Prostate gland (tissue), 2 donors: ENCODE results near the gene PRKG1.

Source experiments
- CTCF ChIP-seq, 4 experiments: fragments of 200-600 bp in 2 of 4; fragments of 450-650 bp in 2 of 4; sonication (generic) in 2 of 4; IDR thresholded peaks; 1 replicate in 3 of 4; 2 replicates in 1 of 4; pipeline ENCODE4 v1.5.1; 2016 to 2019; ENCODE audit warnings: antibody characterized with exemption in 4 of 4, mild to moderate bottlenecking in 2 of 4, moderate library complexity in 2 of 4
- POLR2A ChIP-seq: fragments of 450-650 bp; IDR thresholded peaks from one replicate; pipeline ENCODE4 v1.6.1; 2016; ENCODE audit warnings: antibody characterized with exemption, mild to moderate bottlenecking
- POLR2AphosphoS5 ChIP-seq: sonication (generic); formaldehyde crosslinking; IDR thresholded peaks from one replicate; pipeline ENCODE4 v1.6.1; 2017; ENCODE audit warnings: antibody characterized with exemption

GRCh38 chr10:52331638-52332364 is 1257.5 kb downstream of the PRKG1 start:
- no peak for TF ChIP-seq CTCF (IDR thresholded peaks at IDR 0.05)
- no peak for TF ChIP-seq POLR2AphosphoS5
- TF ChIP-seq POLR2A: no peak
